ENCODE measurements around the gene DRICH1. TPM values are rescaled to one million over a fixed set of nuclear protein-coding genes. Genes with fewer than 3 reads are reported as not detected.
"Not testable (repeated sequence)": the region's sequence is repeated elsewhere in the genome, so short reads cannot be mapped to it uniquely, and the experiment has no call there.

DRICH1 gene
- polyA plus RNA-seq, 3 donors, result 1.7 TPM; not detected in 2

- H3K4me3 ChIP-seq (replicated peaks in 1 of 3; ENCODE audit: low read depth in 2 of 3, low read length in 3 of 3); H3K36me3 Mint-ChIP-seq; H3K27ac Mint-ChIP-seq; intact Hi-C loops (cut with micrococcal nuclease); H3K36me3 ChIP-seq (replicated peaks in 1 of 2; ENCODE audit: control insufficient read depth in 1 of 2, insufficient read depth in 2 of 2, low read length in 2 of 2); H3K9ac ChIP-seq (ENCODE audit: insufficient read depth, low read length, poor library complexity, severe bottlenecking); H3K9me3 Mint-ChIP-seq; H3K9me3 ChIP-seq (replicated peaks in 1 of 2; ENCODE audit: control insufficient read depth in 1 of 2, insufficient read depth in 1 of 2, low read length in 2 of 2); H4K20me1 ChIP-seq (ENCODE audit: insufficient read depth, low read length); H2AFZ ChIP-seq (ENCODE audit: insufficient read depth, low read depth, low read length, poor library complexity, severe bottlenecking); H3K79me2 ChIP-seq (ENCODE audit: insufficient read depth, low read length); H3K27me3 Mint-ChIP-seq (ENCODE audit: low read depth in 3 of 3); H3K4me1 ChIP-seq (ENCODE audit: control insufficient read depth in 1 of 2, insufficient read depth in 2 of 2, low read length in 2 of 2); H3K27me3 ChIP-seq (ENCODE audit: control insufficient read depth in 2 of 2, insufficient read depth in 2 of 2, low read length in 2 of 2); H3K4me1 Mint-ChIP-seq; H3K4me2 ChIP-seq (replicated peaks; ENCODE audit: extremely low read depth, low read length, poor library complexity, severe bottlenecking); H3K27ac ChIP-seq (ENCODE audit: low read depth in 1 of 2, low read length in 2 of 2); H3K4me3 Mint-ChIP-seq: not testable (repeated sequence)
- TF ChIP-seq CTCF (IDR thresholded peaks at IDR 0.05), result peak; percentile 34
- WGBS (ENCODE audit: insufficient coverage), result 20% methylated on average over 2 of the region's 3 CpGs
- peak; percentile 12 to 31 (median 30) for DNase-seq
Observed at GRCh38 chr22:23627401-23628055, 4.6 kb downstream of the DRICH1 start.

GRCh38 chr22:23626286-23626975 is 5.7 kb downstream of the DRICH1 start:
- no peaks in the 10 kb centered on the region for H3K9me3 Mint-ChIP-seq
- peaks cover 0 to 6% of the 10 kb centered on the region in 2 donors for H3K36me3 Mint-ChIP-seq
- Histone ChIP-seq H3K79me2 (ENCODE audit: insufficient read depth, low read length) (no peaks in the 10 kb centered on the region), H3K9me3 (replicated peaks in 1 of 2; ENCODE audit: control insufficient read depth in 1 of 2, insufficient read depth in 1 of 2, low read length in 2 of 2) (no peaks in the 10 kb centered on the region), H3K4me2 (replicated peaks; ENCODE audit: extremely low read depth, low read length, poor library complexity, severe bottlenecking) (no peak overlapping the region), H3K4me1 (ENCODE audit: control insufficient read depth in 1 of 2, insufficient read depth in 2 of 2, low read length in 2 of 2) (no peaks in the 10 kb centered on the region), H4K20me1 (ENCODE audit: insufficient read depth, low read length) (no peaks in the 10 kb centered on the region), H2AFZ (ENCODE audit: insufficient read depth, low read depth, low read length, poor library complexity, severe bottlenecking) (no peak overlapping the region), H3K9ac (ENCODE audit: insufficient read depth, low read length, poor library complexity, severe bottlenecking) (no peak overlapping the region), H3K27me3 (ENCODE audit: control insufficient read depth in 2 of 2, insufficient read depth in 2 of 2, low read length in 2 of 2) (no peaks in the 10 kb centered on the region), H3K27ac (ENCODE audit: low read depth in 1 of 2, low read length in 2 of 2) (no peak overlapping the region), H3K4me3 (replicated peaks in 1 of 3; ENCODE audit: low read depth in 2 of 3, low read length in 3 of 3) (no peak overlapping the region), H3K36me3 (replicated peaks in 1 of 2; ENCODE audit: control insufficient read depth in 1 of 2, insufficient read depth in 2 of 2, low read length in 2 of 2) (no peaks in the 10 kb centered on the region)
- no peak for TF ChIP-seq CTCF (IDR thresholded peaks at IDR 0.05)
- no peak overlapping the region for H3K4me3 Mint-ChIP-seq
- H3K27me3 Mint-ChIP-seq (ENCODE audit: low read depth in 3 of 3), result peaks cover 0 to 3% (median 0%) of the 10 kb centered on the region in 3 donors
- no peak for DNase-seq
- 60% methylated on average over 1 of the region's 2 CpGs for WGBS (ENCODE audit: insufficient coverage)
- intact Hi-C loops (cut with micrococcal nuclease), result no loop called here
- no peak overlapping the region for H3K27ac Mint-ChIP-seq
- peaks cover 5% of the 10 kb centered on the region for H3K4me1 Mint-ChIP-seq

Measured in CD14-positive monocyte (primary cell).